Loucy (cell line): ENCODE data around the gene ARID1B.

Source experiments
- EZH2phosphoT487 ChIP-seq: fragments of 200-600 bp; IDR thresholded peaks from 2 replicates; pipeline ENCODE4 v1.6.1; 2018; ENCODE audit warnings: antibody characterized with exemption, mild to moderate bottlenecking, moderate library complexity, borderline replicate concordance
- TF ChIP-seq, protein P1 (sequence below): fragments of 200-600 bp; sonication (generic); conservative IDR thresholded peaks from 2 replicates; pipeline ENCODE4 v1.5.1; 2014; ENCODE audit warnings: mild to moderate bottlenecking, antibody characterized with exemption, low read length

DNA sequence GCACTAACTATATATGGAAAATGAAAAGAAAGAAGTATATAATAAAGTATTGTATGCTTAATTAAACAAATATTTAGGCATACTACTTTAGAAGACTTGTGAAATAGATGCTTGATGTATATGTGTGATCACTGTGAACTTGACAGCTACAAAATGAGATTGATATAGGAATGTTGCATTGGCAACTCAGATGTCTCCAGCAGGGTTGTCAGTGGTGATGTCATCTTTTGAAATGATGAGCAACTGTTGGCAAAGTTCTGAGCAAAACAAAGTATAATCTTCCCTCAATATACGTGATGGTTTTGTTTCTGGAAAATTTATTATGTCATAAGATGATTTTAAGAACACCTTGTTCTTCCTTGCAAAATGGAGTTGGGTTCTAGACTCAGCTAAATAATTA lies 133.8 kb downstream of the ARID1B start:
- TF ChIP-seq, protein P1, sequence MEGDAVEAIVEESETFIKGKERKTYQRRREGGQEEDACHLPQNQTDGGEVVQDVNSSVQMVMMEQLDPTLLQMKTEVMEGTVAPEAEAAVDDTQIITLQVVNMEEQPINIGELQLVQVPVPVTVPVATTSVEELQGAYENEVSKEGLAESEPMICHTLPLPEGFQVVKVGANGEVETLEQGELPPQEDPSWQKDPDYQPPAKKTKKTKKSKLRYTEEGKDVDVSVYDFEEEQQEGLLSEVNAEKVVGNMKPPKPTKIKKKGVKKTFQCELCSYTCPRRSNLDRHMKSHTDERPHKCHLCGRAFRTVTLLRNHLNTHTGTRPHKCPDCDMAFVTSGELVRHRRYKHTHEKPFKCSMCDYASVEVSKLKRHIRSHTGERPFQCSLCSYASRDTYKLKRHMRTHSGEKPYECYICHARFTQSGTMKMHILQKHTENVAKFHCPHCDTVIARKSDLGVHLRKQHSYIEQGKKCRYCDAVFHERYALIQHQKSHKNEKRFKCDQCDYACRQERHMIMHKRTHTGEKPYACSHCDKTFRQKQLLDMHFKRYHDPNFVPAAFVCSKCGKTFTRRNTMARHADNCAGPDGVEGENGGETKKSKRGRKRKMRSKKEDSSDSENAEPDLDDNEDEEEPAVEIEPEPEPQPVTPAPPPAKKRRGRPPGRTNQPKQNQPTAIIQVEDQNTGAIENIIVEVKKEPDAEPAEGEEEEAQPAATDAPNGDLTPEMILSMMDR, result no peak
- TF ChIP-seq EZH2phosphoT487, result no peak
